Measurements from ENCODE around the gene CBARP. TPM values are rescaled to one million over a fixed set of nuclear protein-coding genes. Genes with fewer than 3 reads are reported as not detected.

The CBARP gene
- total and polyA plus RNA-seq, 4 donors, result 0.05 to 0.25 (median 0.06) TPM; not detected in 1

- no peak for DNase-seq (ENCODE audit: low spot score)
- TF ChIP-seq NR2F2 (IDR thresholded peaks at IDR 0.05) (no peak), CTCF (IDR thresholded peaks at IDR 0.05; ENCODE audit: low read depth, low read length, missing input control) (no peak), ATF3 (IDR thresholded peaks at IDR 0.05) (no peak), YY1 (IDR thresholded peaks at IDR 0.05) (no peak), HNF4A (conservative IDR thresholded peaks at IDR 0.05) (no peak), FOXA2 (IDR thresholded peaks at IDR 0.05) (no peak), EGR1 (IDR thresholded peaks at IDR 0.05; ENCODE audit: low read depth in 2 of 2) (no peak), TAF1 (conservative IDR thresholded peaks at IDR 0.05) (no peak), ZBTB33 (IDR thresholded peaks at IDR 0.05) (no peak), RAD21 (IDR thresholded peaks at IDR 0.05) (no peak), FOXA1 (IDR thresholded peaks at IDR 0.05) (no peak)
- TF ChIP-seq, protein P1, sequence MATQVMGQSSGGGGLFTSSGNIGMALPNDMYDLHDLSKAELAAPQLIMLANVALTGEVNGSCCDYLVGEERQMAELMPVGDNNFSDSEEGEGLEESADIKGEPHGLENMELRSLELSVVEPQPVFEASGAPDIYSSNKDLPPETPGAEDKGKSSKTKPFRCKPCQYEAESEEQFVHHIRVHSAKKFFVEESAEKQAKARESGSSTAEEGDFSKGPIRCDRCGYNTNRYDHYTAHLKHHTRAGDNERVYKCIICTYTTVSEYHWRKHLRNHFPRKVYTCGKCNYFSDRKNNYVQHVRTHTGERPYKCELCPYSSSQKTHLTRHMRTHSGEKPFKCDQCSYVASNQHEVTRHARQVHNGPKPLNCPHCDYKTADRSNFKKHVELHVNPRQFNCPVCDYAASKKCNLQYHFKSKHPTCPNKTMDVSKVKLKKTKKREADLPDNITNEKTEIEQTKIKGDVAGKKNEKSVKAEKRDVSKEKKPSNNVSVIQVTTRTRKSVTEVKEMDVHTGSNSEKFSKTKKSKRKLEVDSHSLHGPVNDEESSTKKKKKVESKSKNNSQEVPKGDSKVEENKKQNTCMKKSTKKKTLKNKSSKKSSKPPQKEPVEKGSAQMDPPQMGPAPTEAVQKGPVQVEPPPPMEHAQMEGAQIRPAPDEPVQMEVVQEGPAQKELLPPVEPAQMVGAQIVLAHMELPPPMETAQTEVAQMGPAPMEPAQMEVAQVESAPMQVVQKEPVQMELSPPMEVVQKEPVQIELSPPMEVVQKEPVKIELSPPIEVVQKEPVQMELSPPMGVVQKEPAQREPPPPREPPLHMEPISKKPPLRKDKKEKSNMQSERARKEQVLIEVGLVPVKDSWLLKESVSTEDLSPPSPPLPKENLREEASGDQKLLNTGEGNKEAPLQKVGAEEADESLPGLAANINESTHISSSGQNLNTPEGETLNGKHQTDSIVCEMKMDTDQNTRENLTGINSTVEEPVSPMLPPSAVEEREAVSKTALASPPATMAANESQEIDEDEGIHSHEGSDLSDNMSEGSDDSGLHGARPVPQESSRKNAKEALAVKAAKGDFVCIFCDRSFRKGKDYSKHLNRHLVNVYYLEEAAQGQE (IDR thresholded peaks at IDR 0.05), result no peak
- TF ChIP-seq, protein P2, sequence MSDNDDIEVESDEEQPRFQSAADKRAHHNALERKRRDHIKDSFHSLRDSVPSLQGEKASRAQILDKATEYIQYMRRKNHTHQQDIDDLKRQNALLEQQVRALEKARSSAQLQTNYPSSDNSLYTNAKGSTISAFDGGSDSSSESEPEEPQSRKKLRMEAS (IDR thresholded peaks at IDR 0.05), result no peak
- H3K4me1 ChIP-seq (ENCODE audit: control insufficient read depth in 4 of 4, insufficient read depth in 4 of 4, low read length in 3 of 4), result peaks cover 7 to 49% (median 23%) of the 10 kb centered on the region in 4 donors
Observed at GRCh38 chr19:1206150-1206863, 31.5 kb downstream of the CBARP start.

More at GRCh38 chr19:1206150-1206863, 31.5 kb downstream of the CBARP start:
- WGBS, result under 1% methylated on average over 78 of the region's 78 CpGs
- Histone ChIP-seq H3K36me3 (ENCODE audit: control insufficient read depth in 4 of 4, insufficient read depth in 3 of 4, low read depth in 1 of 4, low read length in 3 of 4) (no peaks in the 10 kb centered on the region), H3K9me3 (ENCODE audit: control insufficient read depth in 4 of 4, low read length in 3 of 4) (no peaks in the 10 kb centered on the region), H3K27me3 (ENCODE audit: control insufficient read depth in 4 of 4, insufficient read depth in 4 of 4, low read length in 3 of 4) (no peaks in the 10 kb centered on the region), H3K4me3 (ENCODE audit: low read depth in 1 of 3, low read length in 3 of 3) (peak overlapping the region; percentile 67 to 90 (median 85)), H3K27ac (ENCODE audit: low read depth in 1 of 2, low read length in 2 of 2) (peak overlapping the region; percentile 81 to 89), H3K9ac (ENCODE audit: low read depth in 1 of 2, low read length in 2 of 2) (peak overlapping the region; percentile 33 to 52)

Measured in liver (tissue), 9 donors.